ENCODE data around the gene TOP3B. TPM values are rescaled to one million over a fixed set of nuclear protein-coding genes. Genes with fewer than 3 reads are reported as not detected.

Gene TOP3B
- total RNA-seq, 1 donor from 2014 or later, result 53.9 TPM

- H3F3A ChIP-seq (ENCODE audit: low read depth), result peaks cover 45% of the 10 kb centered on the region
- H3K4me2 ChIP-seq, result peak overlapping the region; percentile 56
- no peak overlapping the region for H3K9ac ChIP-seq
- H3K79me2 ChIP-seq (ENCODE audit: low read depth), result no peaks in the 10 kb centered on the region
- H2AFZ ChIP-seq (replicated peaks), result no peak overlapping the region
- no peaks in the 10 kb centered on the region for H3K9me3 Mint-ChIP-seq
- no peak overlapping the region for H3K27ac ChIP-seq
- peaks cover 6% of the 10 kb centered on the region for H3K27me3 Mint-ChIP-seq (ENCODE audit: insufficient read depth, low read depth)
- H4K20me1 ChIP-seq (ENCODE audit: low read depth), result peaks cover 11% of the 10 kb centered on the region
- H3K9me3 ChIP-seq (ENCODE audit: low read depth), result no peaks in the 10 kb centered on the region
- no peak overlapping the region for H3K4me3 Mint-ChIP-seq
- H3K4me3 ChIP-seq, result no peak overlapping the region
- H3K27ac Mint-ChIP-seq, result no peak overlapping the region
- no peak for DNase-seq (ENCODE audit: low spot score)
- H3K36me3 Mint-ChIP-seq, result no peaks in the 10 kb centered on the region
- H3K27me3 ChIP-seq, result no peaks in the 10 kb centered on the region
- no peaks in the 10 kb centered on the region for H3K36me3 ChIP-seq
- peaks cover 64% of the 10 kb centered on the region for H3K4me1 ChIP-seq
- TF ChIP-seq EZH2 (IDR thresholded peaks at IDR 0.05) (no peak), EZH2phosphoT487 (IDR thresholded peaks at IDR 0.05) (no peak), CTCF (IDR thresholded peaks at IDR 0.05) (no peak)
- H3K4me1 Mint-ChIP-seq, result peaks cover 25% of the 10 kb centered on the region
Observed at GRCh38 chr22:21922370-21923162, 60.0 kb downstream of the TOP3B start.

GRCh38 chr22:21921729-21922128 is 60.9 kb downstream of the TOP3B start:
- no peak overlapping the region for H3K27ac ChIP-seq
- H3K9me3 Mint-ChIP-seq, result no peaks in the 10 kb centered on the region
- no peak for DNase-seq (ENCODE audit: low spot score)

GRCh38 chr22:21921184-21921721 is 61.3 kb downstream of the TOP3B start:
- H3K9ac ChIP-seq, result no peak overlapping the region
- H4K20me1 ChIP-seq (ENCODE audit: low read depth), result peaks cover 11% of the 10 kb centered on the region
- H3K4me2 ChIP-seq, result peak overlapping the region; percentile 56
- no peak for DNase-seq (ENCODE audit: low spot score)
- Mint-ChIP-seq H3K4me1 (peaks cover 30% of the 10 kb centered on the region), H3K9me3 (no peaks in the 10 kb centered on the region), H3K4me3 (no peak overlapping the region), H3K36me3 (no peaks in the 10 kb centered on the region), H3K27ac (no peak overlapping the region), H3K27me3 (ENCODE audit: insufficient read depth, low read depth) (peaks cover 6% of the 10 kb centered on the region)
- no peak for TF ChIP-seq CTCF (IDR thresholded peaks at IDR 0.05)
- no peak for TF ChIP-seq EZH2phosphoT487 (IDR thresholded peaks at IDR 0.05)
- no peak for TF ChIP-seq EZH2 (IDR thresholded peaks at IDR 0.05)
- no peaks in the 10 kb centered on the region for H3K79me2 ChIP-seq (ENCODE audit: low read depth)
- no peak overlapping the region for H3K4me3 ChIP-seq
- H3K36me3 ChIP-seq, result no peaks in the 10 kb centered on the region
- H3K4me1 ChIP-seq, result peaks cover 61% of the 10 kb centered on the region
- no peak overlapping the region for H2AFZ ChIP-seq (replicated peaks)
- peaks cover 49% of the 10 kb centered on the region for H3F3A ChIP-seq (ENCODE audit: low read depth)
- no peaks in the 10 kb centered on the region for H3K9me3 ChIP-seq (ENCODE audit: low read depth)
- no peak overlapping the region for H3K27ac ChIP-seq
- no peaks in the 10 kb centered on the region for H3K27me3 ChIP-seq

More at GRCh38 chr22:21921729-21922128, 60.9 kb downstream of the TOP3B start:
- Histone ChIP-seq H4K20me1 (ENCODE audit: low read depth) (peaks cover 11% of the 10 kb centered on the region), H3K27me3 (no peaks in the 10 kb centered on the region), H3K9ac (no peak overlapping the region), H3K36me3 (no peaks in the 10 kb centered on the region), H3K9me3 (ENCODE audit: low read depth) (no peaks in the 10 kb centered on the region), H3K79me2 (ENCODE audit: low read depth) (no peaks in the 10 kb centered on the region), H2AFZ (replicated peaks) (no peak overlapping the region), H3F3A (ENCODE audit: low read depth) (peaks cover 51% of the 10 kb centered on the region), H3K4me1 (peaks cover 64% of the 10 kb centered on the region), H3K4me3 (no peak overlapping the region), H3K4me2 (peak overlapping the region; percentile 56)
- H3K4me3 Mint-ChIP-seq, result no peak overlapping the region
- H3K4me1 Mint-ChIP-seq, result peaks cover 29% of the 10 kb centered on the region
- TF ChIP-seq CTCF (IDR thresholded peaks at IDR 0.05) (no peak), EZH2 (IDR thresholded peaks at IDR 0.05) (no peak), EZH2phosphoT487 (IDR thresholded peaks at IDR 0.05) (no peak)
- peaks cover 6% of the 10 kb centered on the region for H3K27me3 Mint-ChIP-seq (ENCODE audit: insufficient read depth, low read depth)
- H3K27ac Mint-ChIP-seq, result no peak overlapping the region
- no peaks in the 10 kb centered on the region for H3K36me3 Mint-ChIP-seq

All from neural progenitor cell (in vitro differentiated cells).